WTC11 (cell line): ENCODE measurements around the gene CELSR1.

ENCODE experiments used
- MAX ChIP-seq: sonication (generic); formaldehyde crosslinking; IDR thresholded peaks from 2 replicates; pipeline ENCODE4 v1.8.0; 2022; ENCODE audit warnings: mild to moderate bottlenecking, missing genetic modification reagents
- TCF7 ChIP-seq: sonication (generic); formaldehyde crosslinking; IDR thresholded peaks from 2 replicates; pipeline ENCODE4 v1.8.0; 2022; ENCODE audit warnings: mild to moderate bottlenecking, low read depth, missing genetic modification reagents, moderate library complexity
- ZNF138 ChIP-seq: sonication (generic); formaldehyde crosslinking; conservative IDR thresholded peaks from 2 replicates; pipeline ENCODE4 v1.8.1; 2022; ENCODE audit warnings: mild to moderate bottlenecking, moderate library complexity, missing genetic modification reagents
- TF ChIP-seq, protein P1 (sequence below): fragments of 200-600 bp; IDR thresholded peaks from 2 replicates; pipeline ENCODE4 v1.8.0; 2022; ENCODE audit warnings: antibody characterized with exemption

- no peak for TF ChIP-seq MAX (CRISPR knock-in tag)
- no peak for TF ChIP-seq TCF7 (CRISPR knock-in tag)
- TF ChIP-seq, protein P1, sequence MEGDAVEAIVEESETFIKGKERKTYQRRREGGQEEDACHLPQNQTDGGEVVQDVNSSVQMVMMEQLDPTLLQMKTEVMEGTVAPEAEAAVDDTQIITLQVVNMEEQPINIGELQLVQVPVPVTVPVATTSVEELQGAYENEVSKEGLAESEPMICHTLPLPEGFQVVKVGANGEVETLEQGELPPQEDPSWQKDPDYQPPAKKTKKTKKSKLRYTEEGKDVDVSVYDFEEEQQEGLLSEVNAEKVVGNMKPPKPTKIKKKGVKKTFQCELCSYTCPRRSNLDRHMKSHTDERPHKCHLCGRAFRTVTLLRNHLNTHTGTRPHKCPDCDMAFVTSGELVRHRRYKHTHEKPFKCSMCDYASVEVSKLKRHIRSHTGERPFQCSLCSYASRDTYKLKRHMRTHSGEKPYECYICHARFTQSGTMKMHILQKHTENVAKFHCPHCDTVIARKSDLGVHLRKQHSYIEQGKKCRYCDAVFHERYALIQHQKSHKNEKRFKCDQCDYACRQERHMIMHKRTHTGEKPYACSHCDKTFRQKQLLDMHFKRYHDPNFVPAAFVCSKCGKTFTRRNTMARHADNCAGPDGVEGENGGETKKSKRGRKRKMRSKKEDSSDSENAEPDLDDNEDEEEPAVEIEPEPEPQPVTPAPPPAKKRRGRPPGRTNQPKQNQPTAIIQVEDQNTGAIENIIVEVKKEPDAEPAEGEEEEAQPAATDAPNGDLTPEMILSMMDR: no peak
- no peak for TF ChIP-seq ZNF138 (CRISPR knock-in tag)
Observed at GRCh38 chr22:46531581-46532175, 5.7 kb downstream of the CELSR1 start.
